GM19099 (cell line): ENCODE results near the gene INSYN1.

ENCODE experiments used
- POLR2A ChIP-seq: IDR thresholded peaks from 3 replicates; pipeline ENCODE4 v1.6.1; 2011; ENCODE audit warnings: low read depth; ENCODE audit not compliant: insufficient read length; ENCODE audit errors: extremely low read depth

The INSYN1 gene

GRCh38 chr15:73685981-73686380, 67.2 kb downstream of the INSYN1 start:
- TF ChIP-seq POLR2A, result no peak
